PC-3 (cell line): ENCODE measurements around the gene RANBP1.

ENCODE experiments used
- EZH2 ChIP-seq: fragments of 300-600 bp; sonication (generic); IDR thresholded peaks from one replicate; pipeline ENCODE4 v1.6.1; 2017; ENCODE audit warnings: antibody characterized with exemption, mild to moderate bottlenecking, low read length; ENCODE audit not compliant: unreplicated experiment
- EZH2phosphoT487 ChIP-seq: fragments of 300-600 bp; sonication (generic); IDR thresholded peaks from 2 replicates; pipeline ENCODE4 v1.6.1; 2018; ENCODE audit warnings: mild to moderate bottlenecking, antibody characterized with exemption, low read length, borderline replicate concordance
- TF ChIP-seq, protein P1 (sequence below): fragments of 300-600 bp; sonication (generic); conservative IDR thresholded peaks from 2 replicates; pipeline ENCODE4 v1.5.1; 2017; ENCODE audit warnings: antibody characterized with exemption, low read depth, mild to moderate bottlenecking, low read length

DNA sequence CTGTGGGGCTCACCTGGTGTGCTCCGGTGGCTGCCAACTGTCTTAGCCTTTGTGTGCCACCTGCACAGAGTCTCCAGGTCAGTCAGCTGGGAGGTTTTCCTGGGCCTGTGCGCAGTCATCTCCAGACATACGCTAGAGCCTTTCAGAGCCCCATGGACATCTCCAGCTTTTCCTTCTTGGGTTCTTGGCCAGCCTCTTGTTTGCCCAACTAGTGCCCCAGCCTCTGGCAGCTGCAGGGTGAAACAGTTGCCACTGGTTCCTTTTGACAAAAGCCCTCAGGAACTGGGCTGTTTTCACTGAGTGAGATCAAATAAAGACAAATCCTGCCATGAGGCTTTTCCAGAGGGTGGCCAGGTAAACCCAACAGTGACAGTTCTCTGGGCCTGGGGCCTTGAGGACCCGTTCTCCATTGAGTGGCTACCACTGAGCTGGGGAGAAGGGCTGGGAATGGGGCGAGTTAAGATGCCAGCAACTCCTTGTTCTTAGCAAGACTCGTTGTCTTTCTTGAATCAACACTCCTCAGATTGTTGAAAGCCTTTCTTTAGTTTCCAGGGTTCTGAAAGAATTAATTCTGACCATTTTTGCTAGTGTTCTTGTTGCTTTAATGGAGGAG is 16.7 kb upstream of the RANBP1 start:
- TF ChIP-seq EZH2 (no peak), EZH2phosphoT487 (no peak)
- TF ChIP-seq, protein P1, sequence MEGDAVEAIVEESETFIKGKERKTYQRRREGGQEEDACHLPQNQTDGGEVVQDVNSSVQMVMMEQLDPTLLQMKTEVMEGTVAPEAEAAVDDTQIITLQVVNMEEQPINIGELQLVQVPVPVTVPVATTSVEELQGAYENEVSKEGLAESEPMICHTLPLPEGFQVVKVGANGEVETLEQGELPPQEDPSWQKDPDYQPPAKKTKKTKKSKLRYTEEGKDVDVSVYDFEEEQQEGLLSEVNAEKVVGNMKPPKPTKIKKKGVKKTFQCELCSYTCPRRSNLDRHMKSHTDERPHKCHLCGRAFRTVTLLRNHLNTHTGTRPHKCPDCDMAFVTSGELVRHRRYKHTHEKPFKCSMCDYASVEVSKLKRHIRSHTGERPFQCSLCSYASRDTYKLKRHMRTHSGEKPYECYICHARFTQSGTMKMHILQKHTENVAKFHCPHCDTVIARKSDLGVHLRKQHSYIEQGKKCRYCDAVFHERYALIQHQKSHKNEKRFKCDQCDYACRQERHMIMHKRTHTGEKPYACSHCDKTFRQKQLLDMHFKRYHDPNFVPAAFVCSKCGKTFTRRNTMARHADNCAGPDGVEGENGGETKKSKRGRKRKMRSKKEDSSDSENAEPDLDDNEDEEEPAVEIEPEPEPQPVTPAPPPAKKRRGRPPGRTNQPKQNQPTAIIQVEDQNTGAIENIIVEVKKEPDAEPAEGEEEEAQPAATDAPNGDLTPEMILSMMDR = no peak
